H1 (cell line): ENCODE results near the gene FAM72A. TPM values are rescaled to one million over a fixed set of nuclear protein-coding genes. Genes with fewer than 3 reads are reported as not detected.
"Not testable (repeated sequence)": the region's sequence is repeated elsewhere in the genome, so short reads cannot be mapped to it uniquely, and the experiment has no call there.

Experiments used
- CTCF ChIA-PET: fragments of 300-600 bp; sonication (Branson Sonifier 250); formaldehyde crosslinking; loops from one replicate; lab custom pipeline; 2021; ENCODE audit not compliant: partially characterized antibody; lab: Charles Lee
- POLR2A ChIA-PET: fragments of 300-600 bp; sonication (Branson Sonifier 250); formaldehyde crosslinking; loops from one replicate; lab custom pipeline; 2021; ENCODE audit warnings: inconsistent platforms; ENCODE audit not compliant: partially characterized antibody; lab: Charles Lee
- DNase-seq, 2 experiments: peaks; one replicate each; pipeline versions ENCODE4 v3.0.0 to v3.0.0-alpha.2; 2010 to 2022; ENCODE audit warnings: low spot score in 2 of 2, low read depth in 1 of 2, mixed read lengths in 1 of 2
- FAIRE-seq: peaks from 2 replicates; lab custom pipeline; 2011; peaks lifted over from hg19 to GRCh38; lab: Jason Lieb, UNC
- H2AFZ ChIP-seq: 2 replicates; pipeline ENCODE4 v1.8.1; 2012; ENCODE audit warnings: low read length, inconsistent platforms
- H2AK5ac ChIP-seq: 2 replicates; pipeline ENCODE4 v1.6.1; 2013; ENCODE audit warnings: low read depth, low read length
- H2BK120ac ChIP-seq: replicated peaks from 2 replicates; pipeline ENCODE3; 2013; ENCODE audit warnings: low read depth, low read length, inconsistent platforms
- H2BK12ac ChIP-seq: 2 replicates; pipeline ENCODE4 v1.6.1; 2013; ENCODE audit warnings: low read depth, low read length
- H2BK15ac ChIP-seq: 2 replicates; pipeline ENCODE4 v1.6.1; 2013; ENCODE audit warnings: low read length
- H2BK20ac ChIP-seq: 2 replicates; pipeline ENCODE4 v1.6.1; 2013; ENCODE audit warnings: low read length
- H2BK5ac ChIP-seq: 2 replicates; pipeline ENCODE4 v1.6.1; 2013; ENCODE audit warnings: low read depth, low read length
- H3K14ac ChIP-seq: 2 replicates; pipeline ENCODE4 v1.6.1; 2013; ENCODE audit warnings: inconsistent platforms; ENCODE audit not compliant: insufficient read length
- H3K18ac ChIP-seq: 2 replicates; pipeline ENCODE4 v1.6.1; 2013; ENCODE audit warnings: low read length; ENCODE audit errors: extremely low read depth
- H3K23ac ChIP-seq: 2 replicates; pipeline ENCODE4 v1.6.1; 2013; ENCODE audit warnings: inconsistent platforms; ENCODE audit not compliant: insufficient read length
- H3K23me2 ChIP-seq: 2 replicates; pipeline ENCODE4 v1.6.1; 2013; ENCODE audit warnings: low read depth, low read length
- H3K27ac ChIP-seq: 2 replicates; pipeline ENCODE4 v1.6.1; 2011; ENCODE audit warnings: low read depth, low read length, inconsistent platforms
- H3K27me3 ChIP-seq, 4 experiments: replicated peaks in 1 of 4; 1 replicate in 1 of 4; 2 replicates in 3 of 4; pipeline versions ENCODE4 v1.6.1 to v1.8.1; 2011 to 2013; ENCODE audit warnings: low read length in 3 of 4, mild to moderate bottlenecking in 3 of 4, inconsistent platforms in 2 of 4, mixed read lengths in 2 of 4, moderate library complexity in 1 of 4; ENCODE audit not compliant: control insufficient read depth in 3 of 4, insufficient read depth in 3 of 4; ENCODE audit errors: extremely low read depth in 1 of 4
- H3K36me3 ChIP-seq, 4 experiments: 2 replicates each; pipeline versions ENCODE4 v1.6.1 to v1.8.1; 2011 to 2013; ENCODE audit warnings: mild to moderate bottlenecking in 4 of 4, low read length in 3 of 4, moderate library complexity in 2 of 4, control low read depth in 1 of 4, inconsistent platforms in 1 of 4; ENCODE audit not compliant: insufficient read depth in 4 of 4, control insufficient read depth in 2 of 4
- H3K4ac ChIP-seq: replicated peaks from 2 replicates; pipeline ENCODE3; 2013; ENCODE audit warnings: low read length, low read depth, mixed read lengths, inconsistent platforms; ENCODE audit not compliant: insufficient read length
- H3K4me1 ChIP-seq, 4 experiments: replicated peaks in 1 of 4; 1 replicate in 1 of 4; 2 replicates in 3 of 4; pipeline versions ENCODE4 v1.6.1 to v1.8.1; 2011 to 2013; ENCODE audit warnings: low read length in 3 of 4, inconsistent platforms in 2 of 4, mixed read lengths in 1 of 4; ENCODE audit not compliant: insufficient read depth in 4 of 4, control insufficient read depth in 3 of 4
- H3K4me2 ChIP-seq, 2 experiments: 2 replicates each; pipeline versions ENCODE4 v1.6.1 to v1.8.1; 2011 to 2013; ENCODE audit warnings: low read depth in 2 of 2, low read length in 2 of 2, control low read depth in 1 of 2, inconsistent platforms in 1 of 2, mild to moderate bottlenecking in 1 of 2; ENCODE audit not compliant: insufficient read depth in 1 of 2
- H3K4me3 ChIP-seq, 4 experiments: fragments of 200-600, 300-600 bp in 1 of 4; sonication (generic), shearing (Covaris generic), sonication (Bioruptor Twin) in 1 of 4; 2 replicates each; pipeline versions ENCODE4 v1.5.1 to v1.8.1; 2011 to 2016; ENCODE audit warnings: low read length in 4 of 4, low read depth in 3 of 4, control low read depth in 2 of 4, inconsistent platforms in 2 of 4, mild to moderate bottlenecking in 2 of 4, mixed read lengths in 1 of 4, moderate library complexity in 1 of 4; ENCODE audit not compliant: insufficient read depth in 2 of 4; ENCODE audit errors: extremely low read depth in 1 of 4
- H3K56ac ChIP-seq: replicated peaks from 2 replicates; pipeline ENCODE3; 2013; ENCODE audit warnings: low read depth, mild to moderate bottlenecking, mixed read lengths, low read length, inconsistent platforms; ENCODE audit not compliant: insufficient read length
- H3K79me1 ChIP-seq: 2 replicates; pipeline ENCODE4 v1.6.1; 2013; ENCODE audit warnings: low read depth, low read length, control low read depth
- H3K79me2 ChIP-seq, 2 experiments: 2 replicates each; pipeline versions ENCODE4 v1.6.1 to v1.8.1; 2012 to 2013; ENCODE audit warnings: low read length in 2 of 2, mild to moderate bottlenecking in 2 of 2, inconsistent platforms in 1 of 2; ENCODE audit not compliant: insufficient read depth in 2 of 2, control insufficient read depth in 1 of 2
- H3K9ac ChIP-seq, 4 experiments: replicated peaks in 1 of 4; 1 replicate in 1 of 4; 2 replicates in 3 of 4; pipeline versions ENCODE4 v1.6.1 to v1.8.1; 2011 to 2013; ENCODE audit warnings: low read depth in 3 of 4, low read length in 3 of 4, control low read depth in 2 of 4, mild to moderate bottlenecking in 2 of 4, moderate library complexity in 2 of 4, inconsistent platforms in 1 of 4; ENCODE audit errors: extremely low read depth in 1 of 4
- H3K9me3 ChIP-seq, 2 experiments: 2 replicates each; pipeline versions ENCODE4 v1.6.1 to v1.8.1; 2012 to 2013; ENCODE audit warnings: mild to moderate bottlenecking in 2 of 2, moderate library complexity in 2 of 2, control low read depth in 1 of 2, inconsistent platforms in 1 of 2, low read depth in 1 of 2, low read length in 1 of 2, mixed read lengths in 1 of 2; ENCODE audit not compliant: insufficient read depth in 2 of 2
- H4K20me1 ChIP-seq, 2 experiments: replicated peaks in 1 of 2; 2 replicates each; pipeline versions ENCODE3 to v1.8.1; 2011 to 2013; ENCODE audit warnings: inconsistent platforms in 2 of 2, low read length in 2 of 2, mild to moderate bottlenecking in 1 of 2; ENCODE audit not compliant: insufficient read depth in 2 of 2, control insufficient read depth in 1 of 2
- H4K5ac ChIP-seq: 2 replicates; pipeline ENCODE4 v1.6.1; 2013; ENCODE audit warnings: low read length, low read depth, mixed read lengths, inconsistent platforms; ENCODE audit not compliant: insufficient read length
- H4K8ac ChIP-seq: 2 replicates; pipeline ENCODE4 v1.8.0; 2013; ENCODE audit warnings: mild to moderate bottlenecking, moderate library complexity, low read length, inconsistent platforms; ENCODE audit not compliant: insufficient read depth; ENCODE audit errors: extremely low read depth
- H4K91ac ChIP-seq: replicated peaks from 2 replicates; pipeline ENCODE3; 2013; ENCODE audit warnings: low read length, mixed read lengths, inconsistent platforms; ENCODE audit not compliant: insufficient read length
- WGBS, 2 experiments: shearing (Covaris generic) in 1 of 2; methylation state at CpG; one replicate each; pipeline versions ENCODE4 v1.1.6 to v1.1.7; 2013 to 2015; ENCODE audit warnings: low lambda C conversion rate in 2 of 2, mixed read lengths in 2 of 2, inconsistent platforms in 1 of 2, low coverage in 1 of 2, missing lambda C conversion rate in 1 of 2; ENCODE audit not compliant: insufficient replicate concordance in 2 of 2, insufficient coverage in 1 of 2, insufficient read length in 1 of 2; ENCODE audit errors: extremely low coverage in 1 of 2, missing lambda C conversion rate in 1 of 2; 5-methylcytosine and 5-hydroxymethylcytosine counted together
- polyA plus RNA-seq, 7 experiments: library from polyadenylated mRNA; depleted of rRNA in 3 of 7; stranded (reverse) in 5 of 7; unstranded in 2 of 7; fragments of >200 nt in 5 of 7; fragments of 200-250 nt in 2 of 7; gene quantifications; 1 replicate in 5 of 7; 2 replicates in 1 of 7; 4 replicates in 1 of 7; pipeline versions ENCODE4 v1.2.1 to v1.2.3, GENCODE V29; 2011 to 2013; ENCODE audit warnings: missing spikeins in 2 of 7, mixed read lengths in 2 of 7
- total RNA-seq: library from RNA; stranded (reverse); fragmentation: NEBNext Ultra II Directional; extraction: Animal tissue kit (Norgen Biotek cat#: 25700); gene quantifications from 2 replicates; pipeline ENCODE4 v1.2.1, GENCODE V29; 2021

The FAM72A gene
- total and polyA plus RNA-seq, 2 of the 8 experiments (the other 6 are each of a cell fraction or from before 2014, with no cell fraction given): 10.7 to 23.0 TPM

GRCh38 chr1:206235190-206235589 is 32.6 kb upstream of the FAM72A start:
- FAIRE-seq, H4K5ac ChIP-seq: not testable (repeated sequence)

GRCh38 chr1:206234189-206234916 is 31.7 kb upstream of the FAM72A start:
- H2BK20ac ChIP-seq, FAIRE-seq, H3K79me2 ChIP-seq, H3K4ac ChIP-seq, H3K27ac ChIP-seq, H3K14ac ChIP-seq, H3K4me2 ChIP-seq, H3K9ac ChIP-seq, H2BK120ac ChIP-seq, H3K27me3 ChIP-seq, H3K23me2 ChIP-seq, POLR2A ChIA-PET, H2AFZ ChIP-seq, H3K9me3 ChIP-seq, H2AK5ac ChIP-seq, CTCF ChIA-PET, DNase-seq, H3K18ac ChIP-seq, H4K20me1 ChIP-seq, H3K79me1 ChIP-seq, H2BK15ac ChIP-seq, H3K56ac ChIP-seq, H3K23ac ChIP-seq, H3K36me3 ChIP-seq, H2BK12ac ChIP-seq, H2BK5ac ChIP-seq, H4K8ac ChIP-seq, H4K91ac ChIP-seq, H3K4me1 ChIP-seq, H4K5ac ChIP-seq, H3K4me3 ChIP-seq: not testable (repeated sequence)
- whole genome bisulfite sequencing, 2 experiments: 77% methylated on average over 3 of the region's 3 CpGs; no CpG with 5 or more reads in 1 of the 2 experiments

More at GRCh38 chr1:206235190-206235589, 32.6 kb upstream of the FAM72A start:
- H4K8ac ChIP-seq, H3K23me2 ChIP-seq, CTCF ChIA-PET, H2BK5ac ChIP-seq, H3K4me3 ChIP-seq, H2BK20ac ChIP-seq, H3K9me3 ChIP-seq, H3K9ac ChIP-seq, H3K56ac ChIP-seq, H2AK5ac ChIP-seq, DNase-seq, H3K14ac ChIP-seq, H3K79me2 ChIP-seq, H3K4me1 ChIP-seq, H3K79me1 ChIP-seq, H3K4me2 ChIP-seq, H3K36me3 ChIP-seq, H2BK120ac ChIP-seq, H3K27ac ChIP-seq, H3K23ac ChIP-seq, H2BK15ac ChIP-seq, H3K27me3 ChIP-seq, H2BK12ac ChIP-seq, H2AFZ ChIP-seq, H4K20me1 ChIP-seq, H3K4ac ChIP-seq, H4K91ac ChIP-seq, H3K18ac ChIP-seq, POLR2A ChIA-PET: not testable (repeated sequence)
- WGBS, 2 experiments: no CpG with 5 or more reads among the region's 2 CpGs
